Heart right ventricle (tissue), 16 donors: ENCODE measurements around the gene TECPR1. TPM values are rescaled to one million over a fixed set of nuclear protein-coding genes. Genes with fewer than 3 reads are reported as not detected.

Experiments used
- ATAC-seq, 8 donors: fragments of 200-7000 bp; cut with Tn5 transposase; one replicate each; pipeline ENCODE4 v1.9.1; 2020; ENCODE audit warnings: mild to moderate bottlenecking in 8 of 8, moderate library complexity in 8 of 8, moderate number of reproducible peaks in 1 of 8
- DNase-seq, 2 donors: peaks; one replicate each; pipeline ENCODE4 v3.0.0-alpha.2; 2020
- H3K27ac ChIP-seq, 10 donors: fragments of 200-600 bp; sonication (generic) in 2 of 10; one replicate each; pipeline versions ENCODE4 v1.5.0 to v1.8.0; 2020 to 2022; ENCODE audit warnings: mild to moderate bottlenecking in 3 of 10
- H3K27me3 ChIP-seq, 7 donors: fragments of 200-600 bp; one replicate each; pipeline ENCODE4 v1.8.0; 2021 to 2022; ENCODE audit warnings: mild to moderate bottlenecking in 2 of 7
- H3K36me3 ChIP-seq, 9 donors: fragments of 200-600 bp; sonication (generic) in 1 of 9; one replicate each; pipeline versions ENCODE4 v1.5.0 to v1.8.0; 2020 to 2022; ENCODE audit warnings: mild to moderate bottlenecking in 2 of 9
- H3K4me1 ChIP-seq, 9 donors: fragments of 200-600 bp; sonication (generic) in 1 of 9; one replicate each; pipeline versions ENCODE4 v1.5.0 to v1.8.0; 2020 to 2022; ENCODE audit warnings: mild to moderate bottlenecking in 4 of 9
- H3K4me3 ChIP-seq, 10 donors: fragments of 200-600 bp; sonication (generic) in 2 of 10; one replicate each; pipeline versions ENCODE4 v1.5.0 to v1.8.0; 2020 to 2022; ENCODE audit warnings: mild to moderate bottlenecking in 7 of 10, moderate library complexity in 2 of 10
- H3K9me3 ChIP-seq, 11 donors: fragments of 200-600 bp in 10 of 11; sonication (generic) in 2 of 11; one replicate each; pipeline versions ENCODE4 v1.5.0 to v1.8.0; 2013 to 2022; ENCODE audit warnings: mild to moderate bottlenecking in 2 of 11, control low read depth in 1 of 11, moderate library complexity in 1 of 11
- WGBS, 2 donors: extraction: QIAGEN DNeasy Blood & Tissue Kit; methylation state at CpG; one replicate each; pipeline ENCODE4 v1.1.7; 2013; ENCODE audit warnings: inconsistent platforms in 1 of 2; 5-methylcytosine and 5-hydroxymethylcytosine counted together
- intact Hi-C, 10 donors: fragments of 100-400 bp; cut with DNase I; formaldehyde crosslinking; loops; one replicate each; pipeline versions ENCODE4 v1.11.1 to v1.14.2; 2022
- polyA plus RNA-seq, 2 donors: library from polyadenylated mRNA; stranded (reverse); fragments of 200-250 nt; gene quantifications; one replicate each; pipeline ENCODE4 v1.2.3, GENCODE V29; 2013
- total RNA-seq, 10 donors: library from RNA; stranded (reverse); fragmentation: NEBNext Ultra II Directional in 3 of 10; extraction: Animal tissue kit (Norgen Biotek cat#: 25700) in 3 of 10; gene quantifications; one replicate each; pipeline versions ENCODE4 v1.2.1 to v1.2.4, GENCODE V29; 2021 to 2023
- TF ChIP-seq, protein P1 (sequence below), 9 donors: fragments of 200-600 bp; sonication (generic) in 2 of 9; IDR thresholded peaks; one replicate each; pipeline versions ENCODE4 v1.5.0 to v1.8.0; 2021 to 2022; ENCODE audit warnings: antibody characterized with exemption in 9 of 9, mild to moderate bottlenecking in 5 of 9, moderate library complexity in 1 of 9
- donor health status: Arrhythmogenic right ventricular cardiomyopathy.
- donor health status: ischemic (EF 13 %, LVEDD 7.1; RV severe dilation, severe dysfunction).
- donor health status: healthy with polysubstance abuse.
- donor health status: DM: no; HTN: yes; CAD: no.
- donor health status: DM: no; HTN: no; CAD: no.
- donor health status: ischemic (EF 25% LVEDD 6.9; RV normal size, moderate dysfunction).
- donor health status: ischemic (EF 25% LVEDD 5.7; RV mildly dilated, moderate dysfunction).
- donor health status: healthy.
- donor health status: DM: yes; HTN: yes; CAD: no.
- donor health status: Ischemic cardiomyopathy.
- donor health status: ischemic (EF 35%, LVEDD 5.7; RV mildly dilated, moderate dysfunction).
- donor health status: nonischemic (EF 11% LVEDD 7.7; RV severe dilation, severe dysfunction).
- donor health status: DM: yes; HTN: yes; CAD: no.
- donor health status: PGD.
- donor health status: ischemic (EF 29% LVEDD 5.4; RV normal size, mild dysfunction).
- donor health status: nonischemic (EF 23%, LVEDD 6.1; RV moderate dilation, normal function).

The TECPR1 gene
- total and polyA plus RNA-seq, 12 donors = 12.8 to 23.8 (median 15.4) TPM

GRCh38 chr7:98257701-98258100 is 5.7 kb upstream of the TECPR1 start:
- TF ChIP-seq, protein P1, sequence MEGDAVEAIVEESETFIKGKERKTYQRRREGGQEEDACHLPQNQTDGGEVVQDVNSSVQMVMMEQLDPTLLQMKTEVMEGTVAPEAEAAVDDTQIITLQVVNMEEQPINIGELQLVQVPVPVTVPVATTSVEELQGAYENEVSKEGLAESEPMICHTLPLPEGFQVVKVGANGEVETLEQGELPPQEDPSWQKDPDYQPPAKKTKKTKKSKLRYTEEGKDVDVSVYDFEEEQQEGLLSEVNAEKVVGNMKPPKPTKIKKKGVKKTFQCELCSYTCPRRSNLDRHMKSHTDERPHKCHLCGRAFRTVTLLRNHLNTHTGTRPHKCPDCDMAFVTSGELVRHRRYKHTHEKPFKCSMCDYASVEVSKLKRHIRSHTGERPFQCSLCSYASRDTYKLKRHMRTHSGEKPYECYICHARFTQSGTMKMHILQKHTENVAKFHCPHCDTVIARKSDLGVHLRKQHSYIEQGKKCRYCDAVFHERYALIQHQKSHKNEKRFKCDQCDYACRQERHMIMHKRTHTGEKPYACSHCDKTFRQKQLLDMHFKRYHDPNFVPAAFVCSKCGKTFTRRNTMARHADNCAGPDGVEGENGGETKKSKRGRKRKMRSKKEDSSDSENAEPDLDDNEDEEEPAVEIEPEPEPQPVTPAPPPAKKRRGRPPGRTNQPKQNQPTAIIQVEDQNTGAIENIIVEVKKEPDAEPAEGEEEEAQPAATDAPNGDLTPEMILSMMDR (IDR thresholded peaks at IDR 0.05) = no peak
- H3K9me3 ChIP-seq = no peaks in the 10 kb centered on the region
- intact Hi-C loops = no loop called here
- 95 to 97% methylated on average over 6 of the region's 6 CpGs for WGBS, 2 donors
- H3K27ac ChIP-seq = no peak overlapping the region
- ATAC-seq (no peak), DNase-seq (no peak)
- H3K4me3 ChIP-seq = no peak overlapping the region
- H3K36me3 ChIP-seq = peaks cover 0 to 47% (median 5%) of the 10 kb centered on the region in 9 donors
- peaks cover 0 to 22% (median 7%) of the 10 kb centered on the region in 9 donors for H3K4me1 ChIP-seq
- H3K27me3 ChIP-seq = no peaks in the 10 kb centered on the region

- no peak overlapping the region for H3K27ac ChIP-seq
- intact Hi-C loops = no loop called here
- ATAC-seq (no peak), DNase-seq (no peak)
- 95% methylated on average over 7 of the region's 7 CpGs for WGBS, 2 donors
- TF ChIP-seq, protein P1 (IDR thresholded peaks at IDR 0.05) = no peak
- no peaks in the 10 kb centered on the region for H3K27me3 ChIP-seq
- H3K9me3 ChIP-seq = no peaks in the 10 kb centered on the region
- H3K36me3 ChIP-seq = peaks cover 0 to 41% (median 5%) of the 10 kb centered on the region in 9 donors
- no peak overlapping the region for H3K4me3 ChIP-seq
- H3K4me1 ChIP-seq = peaks cover 0 to 27% (median 13%) of the 10 kb centered on the region in 9 donors
These were observed 4.4 kb upstream of the TECPR1 start for GRCh38 chr7:98256431-98256830.

DNA sequence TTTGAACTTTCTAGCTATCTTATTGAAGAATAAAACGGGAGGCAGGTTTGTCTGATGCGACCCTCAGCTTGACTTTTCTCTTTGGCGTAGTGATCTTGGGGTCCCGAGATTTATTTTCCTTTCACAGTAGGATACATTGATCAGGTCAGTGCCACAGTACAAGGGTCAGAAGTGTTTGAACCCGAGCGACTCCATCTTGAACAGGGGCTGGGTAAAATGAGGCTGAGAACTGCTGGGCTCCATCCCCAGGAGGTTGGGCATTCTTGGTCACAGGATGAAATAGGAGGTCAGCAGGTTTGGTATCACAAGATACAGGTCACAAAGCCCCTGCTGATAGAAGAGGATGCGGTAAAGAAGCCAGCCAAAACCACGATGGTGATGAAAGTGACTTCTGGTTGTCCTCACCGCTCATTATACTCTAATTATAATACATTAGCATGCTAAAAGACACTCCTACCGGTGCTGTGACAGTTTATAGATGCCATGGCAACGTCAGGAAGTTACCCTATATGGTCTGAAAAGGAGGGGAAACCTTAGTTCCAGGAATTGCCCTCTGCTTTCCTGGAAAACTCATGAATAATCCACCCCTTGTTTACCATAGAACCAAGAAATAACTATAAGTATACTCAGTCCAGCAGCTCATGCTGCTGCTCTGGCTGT is 3.0 kb upstream of the TECPR1 start:
- Histone ChIP-seq H3K4me1 (peaks cover 4 to 41% (median 26%) of the 10 kb centered on the region in 9 donors), H3K9me3 (no peaks in the 10 kb centered on the region), H3K36me3 (peaks cover 0 to 29% (median 5%) of the 10 kb centered on the region in 9 donors), H3K27me3 (no peaks in the 10 kb centered on the region), H3K4me3 (no peak overlapping the region), H3K27ac (no peak overlapping the region)
- DNase-seq (no peak), ATAC-seq (no peak)
- TF ChIP-seq, protein P1 (IDR thresholded peaks at IDR 0.05) = no peak
- 75 to 84% methylated on average over 11 of the region's 11 CpGs for WGBS, 2 donors
- intact Hi-C loops = no loop called here

DNA sequence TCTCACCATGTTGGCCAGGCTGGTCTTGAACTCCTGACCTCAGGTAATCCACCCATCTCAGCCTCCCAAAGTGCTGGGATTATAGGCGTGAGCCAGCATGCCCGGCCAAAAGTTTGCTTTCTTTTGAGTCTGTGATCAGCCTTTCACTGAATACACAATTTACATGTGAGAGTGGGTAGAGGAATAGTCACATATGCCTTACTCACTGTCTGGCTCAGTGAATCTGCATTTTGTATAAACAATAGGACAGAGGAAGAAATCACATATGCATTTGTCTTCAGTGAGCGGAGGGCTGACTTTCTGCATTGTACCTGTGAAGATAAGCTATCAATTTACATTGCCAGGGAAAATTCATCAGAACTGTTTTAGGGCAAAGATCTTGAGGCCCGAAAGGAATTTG is 2.5 kb upstream of the TECPR1 start:
- no peak overlapping the region for H3K27ac ChIP-seq
- H3K27me3 ChIP-seq = no peaks in the 10 kb centered on the region
- peaks cover 0 to 32% (median 5%) of the 10 kb centered on the region in 9 donors for H3K36me3 ChIP-seq
- no peak for DNase-seq
- H3K9me3 ChIP-seq = no peaks in the 10 kb centered on the region
- no peak for ATAC-seq
- no peak overlapping the region for H3K4me3 ChIP-seq
- 89 to 90% methylated on average over 4 of the region's 4 CpGs for WGBS, 2 donors
- TF ChIP-seq, protein P1 (IDR thresholded peaks at IDR 0.05) = no peak
- H3K4me1 ChIP-seq = peaks cover 4 to 46% (median 31%) of the 10 kb centered on the region in 9 donors
- intact Hi-C loops = no loop called here
